CD14-positive monocyte (primary cell): ENCODE results near the gene STK32C. TPM values are rescaled to one million over a fixed set of nuclear protein-coding genes. Genes with fewer than 3 reads are reported as not detected.
A peak's percentile ranks its signal among the peaks of the same experiment; 100 is the strongest.

ENCODE experiments used
- DNase-seq, 3 donors: peaks; one replicate each; pipeline ENCODE4 v3.0.0-alpha.2; 2011 to 2022
- H2AFZ ChIP-seq: 2 replicates; pipeline ENCODE4 v1.6.0; 2012; ENCODE audit warnings: mild to moderate bottlenecking, low read depth, low read length, inconsistent platforms; ENCODE audit not compliant: insufficient read depth, poor library complexity, severe bottlenecking
- H3K27ac ChIP-seq, 2 donors: 1 replicate in 1 of 2; 2 replicates in 1 of 2; pipeline ENCODE4 v1.5.1; 2012 to 2013; ENCODE audit warnings: low read length in 2 of 2, control low read depth in 1 of 2, inconsistent platforms in 1 of 2, low read depth in 1 of 2, mild to moderate bottlenecking in 1 of 2
- H3K27me3 ChIP-seq, 2 donors: one replicate each; pipeline versions ENCODE4 v1.6.0 to v1.6.1; 2011 to 2013; ENCODE audit warnings: low read length in 2 of 2; ENCODE audit not compliant: control insufficient read depth in 2 of 2, insufficient read depth in 2 of 2
- H3K36me3 ChIP-seq, 2 donors: replicated peaks in 1 of 2; 1 replicate in 1 of 2; 2 replicates in 1 of 2; pipeline versions ENCODE4 v1.5.1 to v1.6.1; 2012 to 2013; ENCODE audit warnings: low read length in 2 of 2, control low read depth in 1 of 2, inconsistent platforms in 1 of 2, mild to moderate bottlenecking in 1 of 2; ENCODE audit not compliant: insufficient read depth in 2 of 2, control insufficient read depth in 1 of 2
- H3K4me1 ChIP-seq, 2 donors: 1 replicate in 1 of 2; 2 replicates in 1 of 2; pipeline versions ENCODE4 v1.5.1 to v1.6.1; 2012 to 2013; ENCODE audit warnings: low read length in 2 of 2, control low read depth in 1 of 2, inconsistent platforms in 1 of 2, mild to moderate bottlenecking in 1 of 2, moderate library complexity in 1 of 2; ENCODE audit not compliant: insufficient read depth in 2 of 2, control insufficient read depth in 1 of 2
- H3K4me2 ChIP-seq: replicated peaks from 2 replicates; pipeline ENCODE3; 2012; ENCODE audit warnings: low read length, moderate library complexity, mild to moderate bottlenecking; ENCODE audit not compliant: poor library complexity, severe bottlenecking; ENCODE audit errors: extremely low read depth
- H3K4me3 ChIP-seq, 3 experiments: fragments of 200-600 bp in 1 of 3; sonication (generic) in 1 of 3; replicated peaks in 1 of 3; 1 replicate in 2 of 3; 2 replicates in 1 of 3; pipeline ENCODE4 v1.5.1; 2011 to 2013; ENCODE audit warnings: low read length in 3 of 3, mild to moderate bottlenecking in 3 of 3, control low read depth in 2 of 3, low read depth in 2 of 3, inconsistent platforms in 1 of 3, moderate library complexity in 1 of 3
- H3K79me2 ChIP-seq: 2 replicates; pipeline ENCODE4 v1.6.0; 2012; ENCODE audit warnings: mild to moderate bottlenecking, control low read depth, inconsistent platforms, low read length, moderate library complexity; ENCODE audit not compliant: insufficient read depth
- H3K9ac ChIP-seq: 2 replicates; pipeline ENCODE4 v1.6.0; 2017; ENCODE audit warnings: low read length, mild to moderate bottlenecking; ENCODE audit not compliant: insufficient read depth, poor library complexity, severe bottlenecking
- H3K9me3 ChIP-seq, 2 donors: replicated peaks in 1 of 2; 1 replicate in 1 of 2; 2 replicates in 1 of 2; pipeline versions ENCODE4 v1.5.1 to v1.6.1; 2012 to 2013; ENCODE audit warnings: low read length in 2 of 2, control low read depth in 1 of 2; ENCODE audit not compliant: control insufficient read depth in 1 of 2, insufficient read depth in 1 of 2
- H4K20me1 ChIP-seq: 2 replicates; pipeline ENCODE4 v1.6.0; 2012; ENCODE audit warnings: mild to moderate bottlenecking, low read length, control low read depth, moderate library complexity; ENCODE audit not compliant: insufficient read depth
- H3K27ac Mint-ChIP-seq, 7 donors: one replicate each; pipeline ENCODE4 v1.8.0; 2020; ENCODE audit warnings: mild to moderate bottlenecking in 7 of 7, mixed read lengths in 7 of 7, moderate library complexity in 6 of 7, inconsistent platforms in 2 of 7
- H3K27me3 Mint-ChIP-seq, 3 donors: one replicate each; pipeline ENCODE4 v1.8.0; 2021 to 2022; ENCODE audit warnings: low read depth in 3 of 3, mild to moderate bottlenecking in 3 of 3, mixed read lengths in 3 of 3, moderate library complexity in 3 of 3, inconsistent platforms in 1 of 3
- H3K36me3 Mint-ChIP-seq, 2 donors: one replicate each; pipeline ENCODE4 v1.8.0; 2020; ENCODE audit warnings: mixed read lengths in 2 of 2, inconsistent platforms in 1 of 2, mild to moderate bottlenecking in 1 of 2
- H3K4me1 Mint-ChIP-seq: one replicate; pipeline ENCODE4 v1.8.0; 2020; ENCODE audit warnings: mild to moderate bottlenecking, mixed read lengths
- H3K4me3 Mint-ChIP-seq, 2 donors: one replicate each; pipeline ENCODE4 v1.8.0; 2020; ENCODE audit warnings: mild to moderate bottlenecking in 2 of 2, mixed read lengths in 2 of 2, moderate library complexity in 1 of 2
- H3K9me3 Mint-ChIP-seq, 7 donors: one replicate each; pipeline ENCODE4 v1.8.0; 2020 to 2022; ENCODE audit warnings: mixed read lengths in 7 of 7, mild to moderate bottlenecking in 6 of 7, moderate library complexity in 6 of 7, inconsistent platforms in 2 of 7
- WGBS: methylation state at CpG from one replicate; pipeline ENCODE4 v1.1.5; 2013; ENCODE audit warnings: missing lambda C conversion rate; ENCODE audit not compliant: insufficient coverage; 5-methylcytosine and 5-hydroxymethylcytosine counted together
- intact Hi-C, 2 donors: fragments of 100-400 bp; cut with micrococcal nuclease; formaldehyde crosslinking; loops; one replicate each; pipeline versions ENCODE4 v1.15.0 to v1.15.1; 2023
- polyA plus RNA-seq, 3 donors: library from polyadenylated mRNA; depleted of rRNA in 1 of 3; unstranded in 2 of 3; stranded (reverse) in 1 of 3; fragments of 300-500 nt in 2 of 3; fragments of >200 nt in 1 of 3; fragmentation: Illumina TruSeq in 2 of 3; gene quantifications; 1 replicate in 2 of 3; 2 replicates in 1 of 3; pipeline ENCODE4 v1.2.3, GENCODE V29; 2012 to 2021
- TF ChIP-seq, protein P1 (sequence below): fragments of 200-600 bp; IDR thresholded peaks from one replicate; pipeline ENCODE4 v1.8.0; 2022; ENCODE audit warnings: antibody characterized with exemption, mild to moderate bottlenecking

Gene STK32C
- polyA plus RNA-seq, 3 donors: 13.6 to 22.8 (median 18.4) TPM

GRCh38 chr10:132249824-132250375 lies 57.9 kb downstream of the STK32C start:
- DNase-seq: no peak
- Mint-ChIP-seq H3K36me3 (peaks cover 0 to 3% of the 10 kb centered on the region in 2 donors), H3K4me1 (peaks cover 25% of the 10 kb centered on the region), H3K4me3 (no peak overlapping the region), H3K9me3 (peaks cover 0 to 2% (median 0%) of the 10 kb centered on the region in 7 donors), H3K27me3 (peaks cover 2 to 7% (median 7%) of the 10 kb centered on the region in 3 donors), H3K27ac (no peak overlapping the region)
- Histone ChIP-seq H3K36me3 (no peaks in the 10 kb centered on the region), H4K20me1 (peaks cover 17% of the 10 kb centered on the region), H3K79me2 (no peaks in the 10 kb centered on the region), H3K9ac (no peak overlapping the region), H3K4me1 (peaks cover 12 to 23% of the 10 kb centered on the region in 2 donors), H3K4me3 (no peak overlapping the region), H3K9me3 (no peaks in the 10 kb centered on the region), H2AFZ (no peak overlapping the region), H3K27me3 (no peaks in the 10 kb centered on the region), H3K27ac (no peak overlapping the region), H3K4me2 (no peak overlapping the region)
- intact Hi-C loops: no loop called here
- TF ChIP-seq, protein P1, sequence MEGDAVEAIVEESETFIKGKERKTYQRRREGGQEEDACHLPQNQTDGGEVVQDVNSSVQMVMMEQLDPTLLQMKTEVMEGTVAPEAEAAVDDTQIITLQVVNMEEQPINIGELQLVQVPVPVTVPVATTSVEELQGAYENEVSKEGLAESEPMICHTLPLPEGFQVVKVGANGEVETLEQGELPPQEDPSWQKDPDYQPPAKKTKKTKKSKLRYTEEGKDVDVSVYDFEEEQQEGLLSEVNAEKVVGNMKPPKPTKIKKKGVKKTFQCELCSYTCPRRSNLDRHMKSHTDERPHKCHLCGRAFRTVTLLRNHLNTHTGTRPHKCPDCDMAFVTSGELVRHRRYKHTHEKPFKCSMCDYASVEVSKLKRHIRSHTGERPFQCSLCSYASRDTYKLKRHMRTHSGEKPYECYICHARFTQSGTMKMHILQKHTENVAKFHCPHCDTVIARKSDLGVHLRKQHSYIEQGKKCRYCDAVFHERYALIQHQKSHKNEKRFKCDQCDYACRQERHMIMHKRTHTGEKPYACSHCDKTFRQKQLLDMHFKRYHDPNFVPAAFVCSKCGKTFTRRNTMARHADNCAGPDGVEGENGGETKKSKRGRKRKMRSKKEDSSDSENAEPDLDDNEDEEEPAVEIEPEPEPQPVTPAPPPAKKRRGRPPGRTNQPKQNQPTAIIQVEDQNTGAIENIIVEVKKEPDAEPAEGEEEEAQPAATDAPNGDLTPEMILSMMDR: no peak
- 91% methylated on average over 11 of the region's 17 CpGs for WGBS

GRCh38 chr10:132249226-132249724 lies 58.5 kb downstream of the STK32C start:
- Mint-ChIP-seq H3K36me3 (peaks cover 5 to 7% of the 10 kb centered on the region in 2 donors), H3K4me1 (peaks cover 21% of the 10 kb centered on the region), H3K9me3 (peaks cover 0 to 2% (median 0%) of the 10 kb centered on the region in 7 donors), H3K4me3 (no peak overlapping the region), H3K27me3 (peaks cover 2 to 8% (median 7%) of the 10 kb centered on the region in 3 donors), H3K27ac (no peak overlapping the region)
- intact Hi-C loops: no loop called here
- H2AFZ ChIP-seq: no peak overlapping the region
- TF ChIP-seq, protein P1: no peak
- H3K27me3 ChIP-seq: no peaks in the 10 kb centered on the region
- no peak for DNase-seq
- H3K4me2 ChIP-seq: peak overlapping the region; percentile 72
- H3K4me1 ChIP-seq: peaks cover 9 to 18% of the 10 kb centered on the region in 2 donors
- no peaks in the 10 kb centered on the region for H3K36me3 ChIP-seq
- 95% methylated on average over 11 of the region's 11 CpGs for WGBS
- peaks cover 17% of the 10 kb centered on the region for H4K20me1 ChIP-seq
- no peaks in the 10 kb centered on the region for H3K9me3 ChIP-seq
- H3K27ac ChIP-seq: no peak overlapping the region
- H3K4me3 ChIP-seq: no peak overlapping the region
- H3K9ac ChIP-seq: no peak overlapping the region
- no peaks in the 10 kb centered on the region for H3K79me2 ChIP-seq
